ENCODE results near the gene APOBEC2. TPM values are rescaled to one million over a fixed set of nuclear protein-coding genes. Genes with fewer than 3 reads are reported as not detected.
"Not testable (repeated sequence)": the region's sequence is repeated elsewhere in the genome, so short reads cannot be mapped to it uniquely, and the experiment has no call there.

Gene APOBEC2
- polyA plus RNA-seq (ENCODE audit: insufficient read length in 10 of 10), result 100 to 1,000 TPM; 324 to 690 (median 510) TPM
- long read RNA-seq, donor 1, transcript APOBEC2-201 (3 exons, 1,151 nt), result major isoform, 175 of 242 reads
- long read RNA-seq, donor 1, partial matches to known transcripts, result 67 of 242 reads
- long read RNA-seq, donor 1, other reads (novel, unspliced or antisense), result 0 of 242 reads
- long read RNA-seq, donor 2, transcript APOBEC2-201 (3 exons, 1,151 nt), result major isoform, 148 of 189 reads
- long read RNA-seq, donor 2, partial matches to known transcripts, result 41 of 189 reads
- long read RNA-seq, donor 2, other reads (novel, unspliced or antisense), result 0 of 189 reads
- long read RNA-seq, donor 3, result 0 reads
- long read RNA-seq, donor 4, transcript APOBEC2-201 (3 exons, 1,151 nt), result major isoform, 114 of 161 reads
- long read RNA-seq, donor 4, partial matches to known transcripts, result 47 of 161 reads
- long read RNA-seq, donor 4, other reads (novel, unspliced or antisense), result 0 of 161 reads
- long read RNA-seq, donor 5, transcript APOBEC2-201 (3 exons, 1,151 nt), result major isoform, 152 of 224 reads
- long read RNA-seq, donor 5, partial matches to known transcripts, result 72 of 224 reads
- long read RNA-seq, donor 5, other reads (novel, unspliced or antisense), result 0 of 224 reads
- long read RNA-seq, donor 6, transcript APOBEC2-201 (3 exons, 1,151 nt), result major isoform, 211 of 266 reads
- long read RNA-seq, donor 6, partial matches to known transcripts, result 55 of 266 reads
- long read RNA-seq, donor 6, other reads (novel, unspliced or antisense), result 0 of 266 reads
- long read RNA-seq, donor 7, transcript APOBEC2-201 (3 exons, 1,151 nt), result major isoform, 107 of 159 reads
- long read RNA-seq, donor 7, partial matches to known transcripts, result 52 of 159 reads
- long read RNA-seq, donor 7, other reads (novel, unspliced or antisense), result 0 of 159 reads
- long read RNA-seq, donor 8, transcript APOBEC2-201 (3 exons, 1,151 nt), result major isoform, 79 of 101 reads
- long read RNA-seq, donor 8, partial matches to known transcripts, result 22 of 101 reads
- long read RNA-seq, donor 8, other reads (novel, unspliced or antisense), result 0 of 101 reads
- long read RNA-seq, donor 9, transcript APOBEC2-201 (3 exons, 1,151 nt), result major isoform, 25 of 25 reads
- long read RNA-seq, donor 9, partial matches to known transcripts, result 0 of 25 reads
- long read RNA-seq, donor 9, other reads (novel, unspliced or antisense), result 0 of 25 reads

- peak in 2 of 3 donors; percentile 55 to 61 for DNase-seq
Observed at GRCh38 chr6:41053041-41053440, at the start of gene APOBEC2. Gene APOBEC2 (plus strand): TSS chr6:41053202. CDS start chr6:41053348, 146 bp downstream.

GRCh38 chr6:41006217-41006616 is 46.8 kb upstream of the APOBEC2 start:
- peak in 2 of 3 donors; percentile 53 to 62 for DNase-seq

GRCh38 chr6:41006980-41007379 is 46.0 kb upstream of the APOBEC2 start:
- DNase-seq, result not testable (repeated sequence)

- DNase-seq, result no peak
Observed at GRCh38 chr6:41008011-41008410, 45.0 kb upstream of the APOBEC2 start.

GRCh38 chr6:41009669-41010068 is 43.3 kb upstream of the APOBEC2 start:
- no peak for DNase-seq

- no peak for DNase-seq
Observed at GRCh38 chr6:41011673-41012072, 41.3 kb upstream of the APOBEC2 start.

- DNase-seq, result no peak
Observed at GRCh38 chr6:41013466-41014153, 39.4 kb upstream of the APOBEC2 start.

GRCh38 chr6:41014780-41015179 is 38.2 kb upstream of the APOBEC2 start:
- DNase-seq, result no peak

GRCh38 chr6:41015860-41016259 is 37.1 kb upstream of the APOBEC2 start:
- DNase-seq, result not testable (repeated sequence)

GRCh38 chr6:41017663-41018062 is 35.3 kb upstream of the APOBEC2 start:
- no peak for DNase-seq

- no peak for DNase-seq
Observed at GRCh38 chr6:41021832-41022231, 31.2 kb upstream of the APOBEC2 start.

GRCh38 chr6:41022294-41022693 is 30.7 kb upstream of the APOBEC2 start:
- DNase-seq, result no peak

- DNase-seq, result no peak
Observed at GRCh38 chr6:41023114-41023513, 29.9 kb upstream of the APOBEC2 start.

GRCh38 chr6:41025966-41026530 is 27.0 kb upstream of the APOBEC2 start:
- no peak for DNase-seq

GRCh38 chr6:41027241-41027640 is 25.8 kb upstream of the APOBEC2 start:
- no peak for DNase-seq

- DNase-seq, result peak; percentile 74 to 95 (median 89)
Observed at GRCh38 chr6:41027799-41028560, 25.0 kb upstream of the APOBEC2 start.

GRCh38 chr6:41028561-41029412 is 24.2 kb upstream of the APOBEC2 start:
- peak in 1 of 3 donors; percentile 30 for DNase-seq

GRCh38 chr6:41032830-41033229 is 20.2 kb upstream of the APOBEC2 start:
- no peak for DNase-seq

GRCh38 chr6:41033776-41034175 is 19.2 kb upstream of the APOBEC2 start:
- DNase-seq, result no peak

All from muscle of back (tissue), 13 donors.